HG03196 (cell line): ENCODE measurements around the gene CCDC24.

Experiments
- ATAC-seq: cut with Tn5 transposase; IDR thresholded peaks from one replicate; pipeline ENCODE4 v1.9.1; 2021; ENCODE audit not compliant: unreplicated experiment

Gene CCDC24

DNA sequence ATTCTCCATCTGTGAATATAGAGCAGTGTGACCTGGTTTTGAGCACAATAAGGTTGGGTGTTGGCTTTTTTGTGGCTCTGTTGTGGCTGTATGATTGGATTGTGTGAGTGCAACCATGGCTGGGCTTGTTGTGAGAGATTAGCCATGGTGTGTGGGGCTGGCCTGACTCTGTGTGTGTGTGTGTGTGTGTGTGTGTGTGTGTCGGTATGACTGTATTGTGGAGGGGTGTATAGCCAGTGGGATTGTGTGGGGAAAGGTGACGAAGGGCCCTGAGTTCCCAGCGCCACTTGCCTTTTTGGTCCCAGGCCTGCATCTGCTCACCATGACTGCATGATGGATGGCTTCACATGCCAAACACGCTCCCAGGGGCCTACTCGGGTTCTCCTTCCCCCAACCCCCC lies 45.8 kb downstream of the CCDC24 start:
- ATAC-seq = no peak

DNA sequence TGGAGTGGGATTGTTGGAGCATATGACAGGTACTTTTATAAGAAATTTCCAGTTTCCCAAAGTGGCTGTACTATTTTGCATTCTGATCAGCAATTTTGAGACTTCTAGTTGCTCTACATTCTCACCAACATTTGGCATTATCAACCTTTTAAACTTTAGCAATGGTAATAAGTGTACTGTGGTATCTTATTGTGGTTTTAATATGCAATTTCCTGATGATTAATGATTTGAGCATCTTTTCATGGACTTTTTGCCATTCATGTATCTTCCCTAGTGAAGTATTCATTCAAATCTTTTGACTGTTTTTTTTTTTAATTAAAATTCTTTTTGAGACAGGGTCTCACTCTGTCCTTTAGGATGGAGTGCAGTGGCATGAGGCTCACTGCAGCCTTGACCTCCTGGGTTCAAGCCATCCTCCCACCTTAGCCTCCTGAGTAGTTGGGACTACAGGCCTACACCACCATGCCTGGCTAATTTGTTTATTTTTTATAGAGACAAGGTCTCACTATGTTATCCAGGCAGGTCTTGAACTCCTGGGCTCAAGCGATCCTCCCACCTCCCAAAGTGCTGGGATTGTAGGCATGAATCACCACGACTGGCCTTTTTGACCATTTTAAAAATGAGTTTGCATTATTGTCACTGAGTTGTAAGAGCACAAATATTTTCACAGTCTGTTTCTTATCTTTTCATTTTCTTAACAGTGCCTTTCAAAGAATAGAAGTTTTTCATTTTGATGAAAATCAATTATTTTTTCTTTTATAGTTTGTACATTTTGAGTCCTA lies 47.7 kb downstream of the CCDC24 start:
- ATAC-seq = no peak

DNA sequence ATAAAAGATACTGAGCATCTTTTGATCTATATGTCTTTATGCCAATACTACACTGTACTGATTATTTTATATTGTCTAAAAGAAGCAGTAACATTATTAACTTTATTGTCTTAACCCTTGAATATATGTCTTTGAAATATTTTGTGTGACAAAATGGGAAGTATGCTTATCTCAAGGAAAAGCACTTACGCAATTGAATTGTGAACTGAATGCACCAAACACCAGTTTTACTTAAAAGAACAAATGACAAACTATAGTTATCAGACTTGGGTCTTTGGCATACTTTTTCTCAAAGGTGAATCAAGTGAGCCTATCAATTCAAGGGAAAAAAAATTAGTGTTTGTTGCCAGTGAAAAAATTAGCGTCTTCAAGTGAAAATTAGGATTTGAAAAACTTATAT lies 49.0 kb downstream of the CCDC24 start:
- no peak for ATAC-seq

DNA sequence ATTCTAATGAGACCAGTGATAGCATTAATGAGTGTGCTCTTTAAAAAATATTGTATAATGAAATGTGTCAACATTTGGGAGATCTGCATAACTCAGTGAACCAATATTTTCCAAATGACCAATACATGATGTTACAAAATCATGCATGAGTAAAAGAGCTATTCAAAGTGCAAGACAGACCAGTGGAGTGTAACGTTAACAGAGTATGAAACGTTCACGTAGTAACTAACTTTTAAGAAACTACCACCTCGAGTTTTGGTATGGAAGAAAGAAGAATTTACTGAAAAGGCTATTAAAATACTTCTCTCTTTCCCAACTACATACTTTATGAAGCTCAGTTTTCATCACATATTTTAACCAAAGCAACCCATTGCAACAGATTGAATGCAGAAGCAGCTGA lies 49.4 kb downstream of the CCDC24 start:
- ATAC-seq = no peak

DNA sequence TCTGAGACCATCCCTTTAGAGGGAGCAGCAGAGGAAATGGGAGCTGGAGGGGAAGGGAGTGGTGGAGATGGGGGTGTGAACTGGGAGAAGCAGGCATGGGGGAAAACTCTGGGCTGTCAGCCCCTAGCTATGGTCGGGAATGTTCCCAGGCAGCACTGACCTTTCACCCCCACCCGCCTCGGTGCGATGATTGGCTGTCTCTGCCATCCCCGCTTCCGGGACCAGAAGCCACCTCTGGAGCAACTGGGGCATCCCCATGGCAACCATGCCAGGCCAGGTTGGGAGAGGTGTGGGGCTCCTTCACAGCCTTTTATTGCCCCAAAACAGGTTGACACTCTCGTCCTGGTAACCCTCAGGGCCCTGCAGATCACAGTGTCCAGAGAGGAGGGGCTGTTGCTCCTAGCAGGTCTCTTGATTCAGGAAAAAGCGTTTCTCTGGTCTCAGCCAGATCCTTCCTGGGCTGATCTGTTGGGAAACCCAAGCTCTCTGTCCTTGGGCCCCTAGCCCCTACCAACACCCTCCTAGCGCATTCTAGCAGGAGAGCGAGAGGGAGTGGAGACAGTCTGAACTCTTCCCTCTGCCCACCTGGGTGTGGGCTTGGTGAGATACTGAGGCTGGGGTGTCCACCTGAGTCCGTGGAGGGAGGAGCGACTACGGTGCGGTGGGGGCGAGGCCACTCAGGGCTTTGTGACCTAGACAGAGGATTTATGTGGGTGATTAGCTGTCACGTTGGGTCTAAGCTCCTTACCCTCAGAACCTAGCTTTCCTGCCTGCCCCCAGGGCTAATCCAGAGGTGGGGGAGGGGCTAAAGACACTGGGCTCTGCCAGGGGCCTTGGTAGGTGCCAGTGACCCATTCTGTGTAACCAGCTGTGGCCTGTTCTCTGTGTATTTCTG lies 52.0 kb downstream of the CCDC24 start:
- no peak for ATAC-seq

DNA sequence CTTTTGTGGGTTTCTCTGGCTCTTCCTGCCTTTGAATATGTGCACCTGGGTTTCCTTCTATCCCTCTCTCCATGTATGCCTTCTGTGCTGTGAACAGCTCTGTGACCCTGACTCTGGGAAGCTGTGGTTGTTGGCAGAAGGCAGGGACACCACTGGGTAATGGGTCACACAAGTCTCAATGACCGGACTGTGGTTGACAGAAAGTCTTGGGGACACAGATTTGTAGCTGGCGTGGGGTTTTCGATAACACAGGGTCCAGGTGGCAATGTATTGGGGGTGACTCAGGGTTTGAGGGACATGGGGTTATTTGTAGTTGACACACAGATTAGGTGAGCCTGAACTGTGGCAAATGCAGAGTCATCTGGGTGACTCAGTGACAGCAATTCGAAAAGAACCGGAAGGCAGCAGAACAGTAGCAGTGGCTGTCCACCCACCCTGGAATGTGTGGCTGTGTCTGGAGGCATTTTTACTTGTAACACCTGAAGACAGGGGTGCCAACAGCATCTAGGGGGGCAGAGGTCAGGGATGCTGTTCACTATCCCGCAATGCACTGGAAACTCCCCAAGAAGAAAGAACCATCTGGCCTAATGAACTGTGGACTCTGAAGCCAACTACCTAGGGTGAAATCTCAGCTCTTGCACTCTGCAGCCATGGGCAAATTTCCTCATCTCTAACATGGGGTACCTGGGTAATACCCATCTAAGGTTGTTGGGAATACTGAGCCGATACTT lies 52.8 kb downstream of the CCDC24 start:
- no peak for ATAC-seq

DNA sequence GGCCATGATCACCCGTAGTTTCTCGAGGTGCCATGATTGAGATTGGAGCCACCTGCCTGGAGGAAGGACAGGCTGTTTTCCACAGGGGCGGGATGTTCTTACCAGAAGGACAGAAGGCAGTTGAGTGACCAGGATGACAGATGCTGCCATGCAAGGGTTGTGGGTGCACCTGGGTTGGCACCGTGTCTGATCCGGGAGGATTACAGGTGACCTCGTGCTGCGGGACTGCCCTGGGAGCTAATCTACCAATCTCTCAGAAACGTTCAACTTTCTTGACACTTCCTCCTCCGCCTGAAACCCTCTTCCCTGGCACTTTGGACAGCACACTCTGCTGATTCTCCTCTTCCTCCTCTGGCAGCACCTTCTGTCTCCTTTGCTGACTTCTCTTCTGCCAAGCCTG lies 53.7 kb downstream of the CCDC24 start:
- ATAC-seq = no peak
